HEK293T (cell line): ENCODE measurements around the gene CST1.

Experiments
- SP1 ChIP-seq: fragments of 450-650 bp; IDR thresholded peaks from 2 replicates; pipeline ENCODE4 v1.6.1; 2017
- SUZ12 ChIP-seq: fragments of 450-650 bp; IDR thresholded peaks from 2 replicates; pipeline ENCODE4 v1.6.1; 2016; ENCODE audit warnings: mild to moderate bottlenecking

GRCh38 chr20:23745247-23745646, 5.5 kb downstream of the CST1 start:
- TF ChIP-seq SUZ12, result no peak
- no peak for TF ChIP-seq SP1
